GM21576 (cell line): ENCODE results near the gene BDKRB1.

Source experiments
- ATAC-seq: cut with Tn5 transposase; IDR thresholded peaks from one replicate; pipeline ENCODE4 v1.9.1; 2021; ENCODE audit warnings: mild to moderate bottlenecking, moderate library complexity; ENCODE audit not compliant: unreplicated experiment

The BDKRB1 gene

DNA sequence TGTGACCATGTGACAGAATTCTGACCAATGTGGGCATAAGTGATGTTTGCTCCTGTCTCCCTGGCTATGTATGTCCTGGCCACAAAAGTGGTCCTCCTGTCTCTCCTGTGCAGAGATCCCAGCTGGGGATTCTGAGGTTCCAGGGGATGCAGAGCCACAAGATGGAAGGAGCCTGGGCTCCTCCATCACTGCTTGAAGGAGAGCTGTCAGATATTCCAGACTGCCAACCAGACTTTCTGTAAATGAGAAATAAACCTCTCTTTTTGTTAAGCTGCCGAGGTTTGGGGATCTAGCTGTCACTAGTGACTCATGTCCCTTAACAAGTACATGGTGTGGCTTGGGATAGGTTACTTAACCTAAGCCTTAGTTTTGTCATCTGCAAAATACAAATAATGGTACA lies 21.9 kb downstream of the BDKRB1 start:
- ATAC-seq: no peak

- ATAC-seq: no peak
Observed at GRCh38 chr14:96279564-96279963, 23.6 kb downstream of the BDKRB1 start.

DNA sequence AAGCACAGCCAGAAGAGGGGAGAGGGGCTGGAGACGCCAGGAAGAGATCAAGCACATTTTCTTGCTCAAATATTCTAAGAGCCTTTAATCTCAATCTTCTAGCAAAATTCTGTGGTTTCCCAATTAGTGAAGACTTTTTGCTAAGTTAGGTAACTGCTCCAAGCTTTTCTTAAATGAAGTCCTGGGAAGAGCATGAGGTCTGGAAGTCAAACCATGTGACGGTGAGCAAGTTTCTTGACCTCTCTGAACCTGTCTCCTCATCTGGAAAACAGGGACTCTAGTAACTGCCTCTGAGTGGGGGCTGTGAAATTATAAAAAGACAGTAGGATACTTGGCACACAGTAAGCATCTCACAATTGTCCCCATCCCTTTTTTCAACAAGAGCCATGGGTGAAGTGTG lies 24.1 kb downstream of the BDKRB1 start:
- ATAC-seq: no peak

- ATAC-seq: no peak
Observed at GRCh38 chr14:96281486-96281885, 25.5 kb downstream of the BDKRB1 start.

DNA sequence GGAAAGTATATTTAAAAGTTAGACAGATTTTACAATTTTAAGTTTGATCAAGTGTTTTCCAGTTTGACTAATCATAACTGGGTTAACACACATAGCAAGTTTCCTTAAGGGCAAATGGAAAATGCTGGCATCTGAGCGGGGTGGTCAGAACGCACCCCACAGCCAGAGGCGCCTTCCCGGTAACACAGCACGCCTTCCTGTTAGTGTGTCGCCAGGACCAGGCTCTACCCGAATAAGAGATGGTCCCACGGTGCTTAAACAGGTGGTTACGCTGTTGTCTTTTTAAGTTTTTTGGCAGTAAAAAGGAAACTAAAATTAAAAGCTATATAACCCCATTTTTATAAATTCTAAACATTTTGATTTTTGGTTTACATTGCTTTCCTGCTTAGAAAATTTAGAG lies 28.0 kb downstream of the BDKRB1 start:
- no peak for ATAC-seq

- ATAC-seq: no peak
Observed at GRCh38 chr14:96284430-96284829, 28.4 kb downstream of the BDKRB1 start.

DNA sequence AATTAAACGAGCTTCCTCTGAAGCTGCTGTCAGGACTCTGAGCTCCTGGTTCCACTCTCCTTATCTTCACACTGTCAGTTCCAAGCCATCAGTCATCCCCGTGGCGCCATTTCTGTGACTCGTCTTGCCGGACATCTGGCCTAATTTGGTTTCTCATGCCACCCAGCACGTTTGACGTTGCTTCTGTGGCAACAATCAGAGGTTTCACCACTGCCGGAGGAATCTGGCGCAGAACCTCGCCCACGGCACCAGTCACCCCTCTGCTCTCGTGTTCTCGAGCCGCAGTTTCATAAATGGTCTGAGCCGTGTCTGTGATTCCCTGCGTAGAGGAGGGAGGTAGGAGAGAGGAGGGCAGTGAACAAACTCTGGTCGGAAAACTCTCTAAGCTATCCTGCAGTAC lies 29.7 kb downstream of the BDKRB1 start:
- ATAC-seq: no peak

DNA sequence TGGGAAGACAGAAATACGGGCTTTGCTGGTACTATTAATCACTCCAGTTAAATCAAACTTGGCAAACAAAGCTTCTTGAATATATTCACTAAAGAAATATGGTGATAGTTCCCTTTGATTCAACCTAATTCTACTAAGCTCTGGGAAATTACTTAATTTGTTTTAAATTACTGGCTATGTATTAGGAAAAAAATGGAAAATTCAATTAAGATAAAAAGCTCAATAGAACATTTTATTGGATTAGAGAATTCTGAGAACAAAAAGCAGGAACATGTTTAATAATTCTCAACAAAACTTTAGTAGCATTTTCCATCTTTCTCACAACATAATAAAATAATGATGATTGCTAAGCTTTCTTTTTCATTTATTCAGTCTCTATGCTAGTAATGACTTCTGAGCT lies 30.2 kb downstream of the BDKRB1 start:
- no peak for ATAC-seq

DNA sequence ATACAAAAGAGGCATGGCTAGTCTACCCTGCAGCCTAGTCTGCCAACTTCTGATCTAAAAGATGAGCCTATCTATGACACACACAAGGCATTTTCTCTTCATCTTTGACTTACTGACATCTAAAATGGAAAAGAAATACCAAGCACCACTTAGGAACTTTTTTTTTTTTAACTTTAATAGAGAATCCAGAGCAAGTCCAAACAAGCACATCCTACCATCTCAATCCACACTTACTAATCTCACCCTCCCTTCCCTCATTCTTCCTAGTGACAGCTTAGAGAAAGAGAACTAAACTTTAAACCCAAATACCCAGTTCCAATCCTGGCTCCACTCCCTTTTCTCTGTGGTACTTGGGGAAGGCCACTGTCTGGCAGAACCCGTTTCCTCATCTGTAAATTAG lies 31.8 kb downstream of the BDKRB1 start:
- ATAC-seq: no peak

DNA sequence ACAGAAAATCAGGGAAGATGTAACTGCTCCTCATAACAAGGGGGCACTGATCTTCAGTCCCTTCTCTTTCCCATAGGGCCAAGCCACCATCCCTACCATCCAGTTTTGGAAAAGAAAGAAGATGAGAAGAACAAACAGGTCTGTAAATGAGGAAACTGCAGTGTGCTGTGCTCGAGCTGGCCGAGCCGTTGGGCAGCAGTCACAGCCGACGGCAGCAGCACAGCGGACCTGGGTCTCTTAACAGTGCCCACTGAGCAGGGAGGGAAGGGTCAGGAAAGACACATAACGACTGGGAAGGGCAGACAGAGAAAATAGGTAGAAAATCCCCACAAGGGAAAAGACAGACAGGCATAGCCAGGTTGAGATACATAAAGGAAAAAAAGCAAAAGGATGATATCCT lies 38.2 kb downstream of the BDKRB1 start:
- no peak for ATAC-seq

DNA sequence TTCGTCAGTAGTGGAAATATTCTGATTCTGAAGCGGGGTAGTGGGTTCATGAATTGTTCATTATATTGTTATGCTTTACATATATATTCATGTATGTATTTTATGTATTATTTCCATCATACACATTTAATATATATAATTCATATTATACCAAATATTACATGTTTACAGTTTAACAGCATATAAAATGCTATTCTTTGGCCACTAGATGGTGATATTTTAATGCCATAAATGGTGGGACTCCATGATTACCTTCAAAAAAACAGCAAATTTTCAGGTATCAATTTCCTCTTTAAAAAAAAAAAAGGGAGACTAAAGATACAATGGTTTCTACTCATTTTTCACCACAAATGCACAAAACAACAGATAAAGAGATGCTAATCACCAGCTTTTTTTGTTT lies 41.0 kb downstream of the BDKRB1 start:
- no peak for ATAC-seq

GRCh38 chr14:96297997-96298515 lies 42.0 kb downstream of the BDKRB1 start:
- no peak for ATAC-seq

DNA sequence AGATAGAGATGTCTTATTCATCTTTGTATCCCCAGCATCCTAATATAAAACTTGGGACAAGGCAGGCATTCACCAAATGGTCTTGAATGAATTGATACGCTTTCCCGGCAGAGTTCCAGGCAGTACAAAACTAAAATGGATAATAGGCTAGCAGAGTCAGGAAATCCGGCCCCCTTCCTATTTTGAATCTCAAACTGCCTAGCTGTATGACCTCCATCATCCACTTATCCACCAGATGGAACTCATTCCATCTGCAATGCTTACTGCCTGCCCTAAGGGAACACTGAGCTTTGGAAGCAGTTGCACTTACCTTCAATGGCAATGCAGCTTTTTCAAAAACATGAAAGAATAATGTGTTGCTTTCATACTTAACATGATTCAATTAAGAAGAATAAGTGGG lies 43.4 kb downstream of the BDKRB1 start:
- ATAC-seq: no peak

- ATAC-seq: no peak
Observed at GRCh38 chr14:96303981-96304380, 48.0 kb downstream of the BDKRB1 start.

GRCh38 chr14:96304956-96305355 lies 48.9 kb downstream of the BDKRB1 start:
- no peak for ATAC-seq

DNA sequence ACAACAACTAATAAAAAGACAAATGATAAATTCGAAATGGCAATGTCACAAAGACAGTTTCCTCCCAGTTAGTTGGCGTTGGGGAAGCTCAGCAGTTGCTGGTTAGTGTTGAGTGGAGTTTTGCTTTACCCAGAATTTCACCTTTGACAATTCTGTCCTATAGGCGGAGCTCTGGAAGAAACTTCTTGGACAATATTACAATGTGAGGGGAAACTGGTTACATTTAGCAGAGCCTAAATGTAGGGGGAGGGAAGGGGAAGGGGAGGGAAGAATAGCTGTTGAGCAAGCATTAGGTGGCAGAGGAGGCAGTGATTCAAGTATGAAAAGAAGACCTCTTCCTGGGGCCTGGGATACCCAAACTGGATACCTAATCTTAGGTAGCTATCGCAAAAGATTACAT lies 51.4 kb downstream of the BDKRB1 start:
- ATAC-seq: no peak

DNA sequence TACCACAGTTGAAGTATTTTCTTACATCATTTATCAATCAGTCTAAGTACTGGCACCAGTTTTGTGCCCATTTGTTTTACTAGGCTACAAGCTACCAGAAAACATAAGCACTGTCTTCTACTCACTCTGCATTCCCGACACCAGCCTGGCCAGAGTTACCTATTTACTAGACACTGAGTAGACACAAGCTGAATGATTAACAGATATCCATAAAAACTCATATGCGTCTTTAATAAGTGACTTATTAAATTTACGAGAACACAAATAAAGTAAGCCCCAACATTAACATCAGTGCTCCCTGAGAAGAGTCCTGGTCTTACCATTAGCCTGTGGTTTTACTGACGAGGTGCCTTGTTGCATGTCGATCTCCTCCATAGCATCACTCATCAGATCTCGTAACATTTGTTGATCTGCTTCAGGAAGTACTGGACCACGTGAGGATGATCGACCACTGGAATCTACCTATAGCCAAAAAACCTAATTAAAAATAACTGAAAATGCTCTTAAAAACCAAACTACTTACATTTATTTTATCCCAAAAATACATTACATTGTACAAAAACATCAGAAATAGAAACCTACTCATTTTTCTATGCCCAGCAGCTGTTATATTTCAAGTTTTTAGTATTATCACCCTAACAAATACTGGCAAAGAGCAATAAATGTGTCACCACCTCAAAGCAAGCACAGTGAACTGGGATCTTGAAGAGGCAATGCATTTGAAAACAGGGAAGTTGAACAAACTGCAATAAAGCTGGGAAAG lies 53.3 kb downstream of the BDKRB1 start:
- ATAC-seq: no peak

GRCh38 chr14:96309896-96310330 lies 53.9 kb downstream of the BDKRB1 start:
- no peak for ATAC-seq

DNA sequence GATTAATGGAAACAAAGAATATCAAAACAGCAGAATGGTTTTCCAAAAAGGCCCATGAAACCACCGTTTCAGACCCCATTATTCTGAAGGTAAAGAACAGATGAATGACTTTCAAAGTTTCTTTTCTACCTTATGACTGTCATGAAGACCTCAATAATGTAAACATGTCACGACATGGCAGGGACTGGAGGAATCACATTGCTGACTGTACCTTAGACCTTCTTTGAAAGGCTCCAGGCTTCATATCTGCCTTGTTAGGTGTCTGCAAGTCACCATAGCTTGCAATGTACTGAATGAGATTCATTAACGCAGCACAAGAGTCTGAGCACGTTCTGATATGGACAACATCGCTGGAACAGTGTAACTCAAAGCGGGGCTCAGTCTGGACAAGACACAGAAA lies 54.9 kb downstream of the BDKRB1 start:
- no peak for ATAC-seq
